Ascending aorta (tissue), 2 donors: ENCODE measurements around the gene NELL1. TPM values are rescaled to one million over a fixed set of nuclear protein-coding genes. Genes with fewer than 3 reads are reported as not detected.

Experiments
- DNase-seq, 2 donors: peaks; one replicate each; pipeline ENCODE4 v3.0.0-alpha.2; 2019; ENCODE audit warnings: low spot score in 2 of 2
- H3K27ac ChIP-seq, 2 donors: fragments of 200-600 bp; sonication (generic); one replicate each; pipeline ENCODE4 v1.5.1; 2016 to 2017; ENCODE audit warnings: mild to moderate bottlenecking in 1 of 2
- H3K27me3 ChIP-seq: fragments of 200-600 bp; sonication (generic); one replicate; pipeline ENCODE4 v1.5.1; 2017
- H3K36me3 ChIP-seq, 2 donors: fragments of 200-600 bp; sonication (generic); one replicate each; pipeline ENCODE4 v1.5.1; 2016
- H3K4me1 ChIP-seq, 2 donors: fragments of 200-600 bp; sonication (generic); one replicate each; pipeline ENCODE4 v1.5.1; 2016 to 2017; ENCODE audit warnings: mild to moderate bottlenecking in 1 of 2
- H3K4me3 ChIP-seq, 2 donors: fragments of 200-600 bp; sonication (generic); one replicate each; pipeline ENCODE4 v1.5.1; 2016 to 2017; ENCODE audit warnings: mild to moderate bottlenecking in 1 of 2
- H3K9me3 ChIP-seq, 2 donors: fragments of 200-600 bp; sonication (generic); one replicate each; pipeline ENCODE4 v1.5.1; 2016
- CTCF ChIP-seq, 3 experiments: fragments of 200-600 bp in 2 of 3; fragments of 450-650 bp in 1 of 3; sonication (generic) in 2 of 3; IDR thresholded peaks; one replicate each; pipeline ENCODE4 v1.5.1; 2016 to 2019; ENCODE audit warnings: antibody characterized with exemption in 3 of 3, mild to moderate bottlenecking in 1 of 3, moderate library complexity in 1 of 3
- intact Hi-C: fragments of 100-400 bp; cut with DNase I; formaldehyde crosslinking; loops from one replicate; pipeline ENCODE4 v1.15.1; 2023
- total RNA-seq: library from RNA; depleted of rRNA; stranded (reverse); fragments of >200 nt; gene quantifications from one replicate; pipeline ENCODE4 v1.1.0, GENCODE V29; 2016

NELL1 gene
- total RNA-seq, 1 donor from 2014 or later: not detected

- Histone ChIP-seq H3K4me1 (no peaks in the 10 kb centered on the region), H3K4me3 (no peak overlapping the region), H3K27ac (no peak overlapping the region), H3K27me3 (no peaks in the 10 kb centered on the region), H3K36me3 (no peaks in the 10 kb centered on the region), H3K9me3 (no peaks in the 10 kb centered on the region)
- intact Hi-C loops: no loop called here
- no peak for DNase-seq
- TF ChIP-seq CTCF (IDR thresholded peaks at IDR 0.05): no peak
These were observed 396.6 kb downstream of the NELL1 start for GRCh38 chr11:21066030-21066429.

- Histone ChIP-seq H3K27ac (no peak overlapping the region), H3K4me3 (no peak overlapping the region), H3K9me3 (no peaks in the 10 kb centered on the region), H3K27me3 (no peaks in the 10 kb centered on the region), H3K36me3 (no peaks in the 10 kb centered on the region), H3K4me1 (no peaks in the 10 kb centered on the region)
- intact Hi-C loops: no loop called here
- TF ChIP-seq CTCF (IDR thresholded peaks at IDR 0.05): no peak
- DNase-seq: no peak
These were observed 399.5 kb downstream of the NELL1 start for GRCh38 chr11:21068886-21069285.

GRCh38 chr11:21069909-21070308 lies 400.5 kb downstream of the NELL1 start:
- H3K27me3 ChIP-seq: no peaks in the 10 kb centered on the region
- intact Hi-C loops: no loop called here
- H3K4me1 ChIP-seq: no peaks in the 10 kb centered on the region
- no peak overlapping the region for H3K27ac ChIP-seq
- DNase-seq: no peak
- H3K36me3 ChIP-seq: no peaks in the 10 kb centered on the region
- H3K9me3 ChIP-seq: no peaks in the 10 kb centered on the region
- H3K4me3 ChIP-seq: no peak overlapping the region
- TF ChIP-seq CTCF (IDR thresholded peaks at IDR 0.05): no peak

GRCh38 chr11:21072558-21072957 lies 403.2 kb downstream of the NELL1 start:
- no peaks in the 10 kb centered on the region for H3K4me1 ChIP-seq
- no peaks in the 10 kb centered on the region for H3K27me3 ChIP-seq
- no peak for DNase-seq
- no peak for TF ChIP-seq CTCF (IDR thresholded peaks at IDR 0.05)
- no peak overlapping the region for H3K4me3 ChIP-seq
- no peak overlapping the region for H3K27ac ChIP-seq
- no peaks in the 10 kb centered on the region for H3K9me3 ChIP-seq
- intact Hi-C loops: no loop called here
- H3K36me3 ChIP-seq: no peaks in the 10 kb centered on the region

- Histone ChIP-seq H3K9me3 (no peaks in the 10 kb centered on the region), H3K27me3 (no peaks in the 10 kb centered on the region), H3K36me3 (no peaks in the 10 kb centered on the region), H3K4me3 (no peak overlapping the region), H3K27ac (no peak overlapping the region), H3K4me1 (no peaks in the 10 kb centered on the region)
- DNase-seq: no peak
- no peak for TF ChIP-seq CTCF (IDR thresholded peaks at IDR 0.05)
- intact Hi-C loops: no loop called here
These were observed 413.5 kb downstream of the NELL1 start for GRCh38 chr11:21082853-21083252.

GRCh38 chr11:21088930-21089329 lies 419.5 kb downstream of the NELL1 start:
- H3K36me3 ChIP-seq: no peaks in the 10 kb centered on the region
- DNase-seq: no peak
- H3K27ac ChIP-seq: no peak overlapping the region
- intact Hi-C loops: no loop called here
- H3K9me3 ChIP-seq: no peaks in the 10 kb centered on the region
- no peak for TF ChIP-seq CTCF (IDR thresholded peaks at IDR 0.05)
- no peak overlapping the region for H3K4me3 ChIP-seq
- no peaks in the 10 kb centered on the region for H3K4me1 ChIP-seq
- no peaks in the 10 kb centered on the region for H3K27me3 ChIP-seq
